Uterus (tissue), 4 donors: ENCODE measurements around the gene RTP5. TPM values are rescaled to one million over a fixed set of nuclear protein-coding genes. Genes with fewer than 3 reads are reported as not detected.

Experiments used
- DNase-seq, 2 donors: peaks; one replicate each; pipeline ENCODE4 v3.0.0-alpha.2; 2019 to 2020
- H3K27ac ChIP-seq, 2 donors: fragments of 200-600 bp; sonication (generic); 1 replicate in 1 of 2; 2 replicates in 1 of 2; pipeline ENCODE4 v1.5.1; 2016 to 2018
- H3K27me3 ChIP-seq, 2 donors: fragments of 200-600 bp; sonication (generic); one replicate each; pipeline ENCODE4 v1.5.1; 2018 to 2019; ENCODE audit warnings: control low read depth in 1 of 2
- H3K36me3 ChIP-seq, 2 donors: fragments of 200-600 bp; sonication (generic); one replicate each; pipeline ENCODE4 v1.5.1; 2019; ENCODE audit warnings: control low read depth in 1 of 2
- H3K4me1 ChIP-seq, 2 donors: fragments of 200-600 bp; sonication (generic); one replicate each; pipeline ENCODE4 v1.5.1; 2018 to 2019; ENCODE audit warnings: control low read depth in 1 of 2
- H3K4me3 ChIP-seq, 2 donors: fragments of 200-600 bp; sonication (generic); 1 replicate in 1 of 2; 2 replicates in 1 of 2; pipeline ENCODE4 v1.5.1; 2018 to 2019; ENCODE audit warnings: mild to moderate bottlenecking in 1 of 2
- H3K9me3 ChIP-seq, 2 donors: fragments of 200-600 bp; sonication (generic); one replicate each; pipeline ENCODE4 v1.5.1; 2019; ENCODE audit warnings: control low read depth in 1 of 2
- POLR2A ChIP-seq, 2 donors: fragments of 450-650 bp; IDR thresholded peaks; one replicate each; pipeline ENCODE4 v1.6.1; 2016; ENCODE audit warnings: antibody characterized with exemption in 2 of 2, mild to moderate bottlenecking in 1 of 2, moderate library complexity in 1 of 2
- intact Hi-C: fragments of 100-400 bp; cut with DNase I; formaldehyde crosslinking; loops from one replicate; pipeline ENCODE4 v1.15.1; 2023; ENCODE audit warnings: low total_unique reads
- total RNA-seq, 4 donors: library from RNA; depleted of rRNA in 3 of 4; stranded (reverse); fragments of >200 nt in 3 of 4; gene quantifications; one replicate each; pipeline versions ENCODE4 v1.1.0 to v1.2.4, GENCODE V29; 2014 to 2023
- TF ChIP-seq, protein P1 (sequence below), 4 experiments: fragments of 200-600 bp in 2 of 4; fragments of 450-650 bp in 2 of 4; sonication (generic) in 2 of 4; IDR thresholded peaks; one replicate each; pipeline ENCODE4 v1.5.1; 2016 to 2019; ENCODE audit warnings: antibody characterized with exemption in 4 of 4, mild to moderate bottlenecking in 2 of 4, moderate library complexity in 1 of 4
- donor health status: DM: yes; HTN: yes; CAD: no.

The RTP5 gene
- total RNA-seq, 4 donors from 2014 or later, result 0.15 TPM; not detected in 3

DNA sequence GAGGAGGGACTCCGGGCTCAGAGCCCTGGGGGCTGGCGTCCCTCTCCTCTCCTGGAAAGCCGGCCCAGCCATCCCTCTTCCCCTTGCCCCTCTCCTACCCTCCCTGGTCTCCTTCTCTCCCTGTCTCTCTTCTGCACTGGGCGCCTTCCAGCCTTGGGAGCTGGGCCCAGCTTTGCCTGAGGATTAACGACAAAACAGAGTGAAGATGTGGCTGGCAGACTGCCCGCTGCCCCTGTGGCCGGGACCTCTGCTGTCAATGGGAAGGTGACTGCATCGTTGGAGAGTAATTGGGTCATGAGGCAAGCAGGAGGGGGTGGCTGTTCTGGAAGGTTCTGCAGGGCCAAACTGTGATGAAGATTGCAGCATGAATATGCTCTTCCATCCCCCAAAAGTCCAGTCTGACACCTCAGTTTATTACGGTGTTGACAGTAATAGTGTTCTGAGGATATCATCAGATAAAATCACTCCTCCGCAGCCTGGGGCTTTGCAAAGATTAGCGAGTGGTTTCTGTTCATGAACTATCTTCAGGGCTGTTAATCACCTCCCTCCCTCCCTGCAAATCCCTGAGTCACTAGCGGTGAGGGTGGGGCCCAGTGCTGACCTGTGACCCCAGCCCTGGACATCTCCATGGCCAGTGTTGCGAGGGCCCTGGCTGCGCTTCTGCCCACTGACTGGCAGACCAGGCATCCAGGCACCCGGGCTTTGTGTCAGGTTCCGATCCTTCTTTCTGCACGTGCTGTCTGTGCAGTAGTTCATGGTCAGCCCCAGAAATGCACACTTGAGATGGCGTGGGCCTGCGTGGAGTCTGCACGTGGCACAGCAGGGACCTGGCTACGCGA is 23.0 kb downstream of the RTP5 start:
- peak; percentile 89 to 94 for DNase-seq
- H3K27me3 ChIP-seq, result no peaks in the 10 kb centered on the region
- TF ChIP-seq POLR2A (IDR thresholded peaks at IDR 0.05), result peak in 1 of 2 donors; percentile 18
- TF ChIP-seq, protein P1, sequence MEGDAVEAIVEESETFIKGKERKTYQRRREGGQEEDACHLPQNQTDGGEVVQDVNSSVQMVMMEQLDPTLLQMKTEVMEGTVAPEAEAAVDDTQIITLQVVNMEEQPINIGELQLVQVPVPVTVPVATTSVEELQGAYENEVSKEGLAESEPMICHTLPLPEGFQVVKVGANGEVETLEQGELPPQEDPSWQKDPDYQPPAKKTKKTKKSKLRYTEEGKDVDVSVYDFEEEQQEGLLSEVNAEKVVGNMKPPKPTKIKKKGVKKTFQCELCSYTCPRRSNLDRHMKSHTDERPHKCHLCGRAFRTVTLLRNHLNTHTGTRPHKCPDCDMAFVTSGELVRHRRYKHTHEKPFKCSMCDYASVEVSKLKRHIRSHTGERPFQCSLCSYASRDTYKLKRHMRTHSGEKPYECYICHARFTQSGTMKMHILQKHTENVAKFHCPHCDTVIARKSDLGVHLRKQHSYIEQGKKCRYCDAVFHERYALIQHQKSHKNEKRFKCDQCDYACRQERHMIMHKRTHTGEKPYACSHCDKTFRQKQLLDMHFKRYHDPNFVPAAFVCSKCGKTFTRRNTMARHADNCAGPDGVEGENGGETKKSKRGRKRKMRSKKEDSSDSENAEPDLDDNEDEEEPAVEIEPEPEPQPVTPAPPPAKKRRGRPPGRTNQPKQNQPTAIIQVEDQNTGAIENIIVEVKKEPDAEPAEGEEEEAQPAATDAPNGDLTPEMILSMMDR (IDR thresholded peaks at IDR 0.05), result peak in 1 of 4 experiments; percentile 16
- intact Hi-C loops, result no loop called here
- H3K4me3 ChIP-seq, result no peak overlapping the region
- H3K36me3 ChIP-seq, result no peaks in the 10 kb centered on the region
- H3K9me3 ChIP-seq, result no peaks in the 10 kb centered on the region
- peak overlapping the region; percentile 82 to 85 for H3K27ac ChIP-seq
- peaks cover 5 to 6% of the 10 kb centered on the region in 2 donors for H3K4me1 ChIP-seq

DNA sequence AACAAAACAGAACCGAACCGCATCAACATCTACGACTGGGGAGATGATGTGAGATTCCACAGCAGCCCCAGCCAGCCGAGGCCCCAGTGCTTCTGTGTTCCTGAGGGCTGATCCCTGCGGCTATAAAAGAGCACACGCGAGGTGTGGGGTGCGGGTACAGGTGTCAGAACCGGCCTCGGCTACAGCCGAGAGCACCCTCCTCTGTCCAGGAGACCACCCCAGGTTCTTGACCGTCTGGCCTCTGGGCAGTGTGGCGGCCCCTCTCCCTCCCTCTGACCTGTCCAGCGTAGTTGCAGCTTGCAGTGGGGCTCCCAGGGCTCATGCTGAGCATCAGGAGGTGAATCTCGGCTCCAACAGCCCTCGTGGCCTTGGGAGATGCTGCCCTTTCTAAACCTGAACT is 23.7 kb downstream of the RTP5 start:
- peak in 1 of 2 donors; percentile 35 for DNase-seq
- TF ChIP-seq, protein P1 (IDR thresholded peaks at IDR 0.05), result no peak
- TF ChIP-seq POLR2A (IDR thresholded peaks at IDR 0.05), result no peak
- intact Hi-C loops, result no loop called here

DNA sequence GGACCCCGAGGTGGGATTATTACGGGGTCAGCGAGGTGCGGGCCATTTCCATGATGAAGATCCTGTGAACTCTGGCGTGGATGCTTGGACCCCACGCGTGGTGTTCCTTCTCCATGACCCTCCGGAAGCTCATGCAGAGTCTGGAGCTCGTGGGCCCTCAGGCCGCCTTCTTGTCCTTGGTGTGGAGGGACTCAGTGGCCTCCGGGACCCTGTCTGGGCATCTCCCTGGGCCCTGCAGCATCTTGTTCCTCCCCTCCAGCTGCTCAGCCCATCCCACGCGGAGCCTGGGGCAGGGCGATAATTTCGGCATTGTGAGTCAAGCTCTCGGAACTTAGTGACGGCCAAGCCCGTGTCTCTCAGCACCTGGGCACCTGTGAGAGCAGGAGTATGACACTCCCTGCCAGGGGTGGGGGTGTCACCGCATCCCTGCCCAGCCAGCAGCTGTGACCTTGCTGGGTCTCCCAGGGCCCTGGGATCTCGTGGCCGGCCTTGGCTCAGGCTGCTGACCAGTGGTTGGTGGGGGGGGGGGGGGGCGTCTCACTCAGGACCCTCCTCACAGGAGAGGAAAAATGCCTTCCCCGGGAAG is 24.6 kb downstream of the RTP5 start:
- intact Hi-C loops, result no loop called here
- Histone ChIP-seq H3K36me3 (no peaks in the 10 kb centered on the region), H3K4me1 (peaks cover 5 to 12% of the 10 kb centered on the region in 2 donors), H3K27ac (peak overlapping the region; percentile 82 to 85), H3K4me3 (no peak overlapping the region), H3K27me3 (no peaks in the 10 kb centered on the region), H3K9me3 (no peaks in the 10 kb centered on the region)
- no peak for TF ChIP-seq POLR2A (IDR thresholded peaks at IDR 0.05)
- TF ChIP-seq, protein P1 (IDR thresholded peaks at IDR 0.05), result no peak
- peak; percentile 21 to 35 for DNase-seq

More for the DNA sequence above, 23.7 kb downstream of the RTP5 start:
- H3K4me3 ChIP-seq, result no peak overlapping the region
- peak overlapping the region; percentile 82 to 85 for H3K27ac ChIP-seq
- no peaks in the 10 kb centered on the region for H3K9me3 ChIP-seq
- peaks cover 5 to 6% of the 10 kb centered on the region in 2 donors for H3K4me1 ChIP-seq
- H3K27me3 ChIP-seq, result no peaks in the 10 kb centered on the region
- H3K36me3 ChIP-seq, result no peaks in the 10 kb centered on the region

DNA sequence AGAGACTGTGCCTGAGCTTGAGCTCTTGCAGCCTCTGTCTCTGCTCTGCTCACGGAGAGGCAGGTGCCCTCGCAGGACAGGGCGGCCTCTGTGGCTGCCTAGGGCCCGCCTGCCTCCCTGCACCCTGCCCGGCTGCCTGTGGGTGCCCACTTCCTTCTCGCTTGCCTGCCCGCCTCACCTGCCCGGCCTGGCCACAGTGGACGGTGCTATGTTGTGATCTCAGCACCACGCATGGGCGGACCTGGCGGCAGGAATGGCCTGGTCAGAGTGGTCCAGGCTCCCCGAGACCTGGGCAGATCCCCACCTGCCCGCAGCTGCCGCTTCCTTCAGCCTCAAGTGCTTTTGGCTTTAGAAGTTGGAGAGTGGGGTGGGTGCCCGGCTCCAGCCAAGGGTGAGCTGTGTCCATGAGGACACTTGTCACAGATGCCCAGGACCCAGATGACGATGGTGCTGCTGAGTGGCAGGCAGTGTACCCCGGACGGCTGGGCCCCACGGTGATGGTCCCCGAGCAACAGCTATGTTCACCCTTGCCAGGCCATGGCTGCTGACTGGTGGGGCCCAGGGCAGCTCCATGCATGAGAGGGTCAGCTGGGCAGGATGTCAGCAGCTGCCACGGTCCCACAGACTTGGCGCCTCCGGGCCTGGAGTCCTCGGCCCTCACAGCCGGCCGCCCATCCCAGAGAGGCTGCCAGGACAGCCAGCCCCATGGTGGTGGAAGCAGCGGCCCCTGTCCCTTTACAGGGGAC is 25.3 kb downstream of the RTP5 start:
- no peak for TF ChIP-seq POLR2A (IDR thresholded peaks at IDR 0.05)
- TF ChIP-seq, protein P1 (IDR thresholded peaks at IDR 0.05), result no peak
- no peaks in the 10 kb centered on the region for H3K9me3 ChIP-seq
- no peaks in the 10 kb centered on the region for H3K36me3 ChIP-seq
- no peak overlapping the region for H3K4me3 ChIP-seq
- intact Hi-C loops, result no loop called here
- H3K4me1 ChIP-seq, result peaks cover 6 to 18% of the 10 kb centered on the region in 2 donors
- DNase-seq, result peak in 1 of 2 donors; percentile 26
- H3K27ac ChIP-seq, result peak overlapping the region; percentile 82 to 85
- H3K27me3 ChIP-seq, result no peaks in the 10 kb centered on the region
